Neural progenitor cell (in vitro differentiated cells): Measurements from ENCODE around the gene BPIFA1. TPM values are rescaled to one million over a fixed set of nuclear protein-coding genes. Genes with fewer than 3 reads are reported as not detected.

ENCODE experiments used
- DNase-seq: peaks from one replicate; pipeline ENCODE4 v3.0.0-alpha.2; 2016; ENCODE audit warnings: low spot score
- H2AFZ ChIP-seq: fragments of 200-600 bp; sonication (generic); replicated peaks from 2 replicates; pipeline ENCODE4 v1.6.1; 2016; ENCODE audit warnings: antibody characterized with exemption
- H3F3A ChIP-seq: fragments of 200-600 bp; sonication (generic); 2 replicates; pipeline ENCODE4 v1.6.1; 2016; ENCODE audit warnings: antibody characterized with exemption, low read depth
- H3K27ac ChIP-seq: fragments of 200-600 bp; sonication (generic); 2 replicates; pipeline ENCODE4 v1.5.1; 2016; ENCODE audit warnings: mild to moderate bottlenecking
- H3K27me3 ChIP-seq: fragments of 200-600 bp; sonication (generic); 2 replicates; pipeline ENCODE4 v1.6.1; 2016; ENCODE audit warnings: mild to moderate bottlenecking, moderate library complexity
- H3K36me3 ChIP-seq: fragments of 200-600 bp; sonication (generic); 2 replicates; pipeline ENCODE4 v1.5.1; 2016
- H3K4me1 ChIP-seq: fragments of 200-600 bp; sonication (generic); 2 replicates; pipeline ENCODE4 v1.6.1; 2016; ENCODE audit warnings: mixed run types
- H3K4me2 ChIP-seq: fragments of 200-600 bp; sonication (generic); 2 replicates; pipeline ENCODE4 v1.6.1; 2016
- H3K4me3 ChIP-seq: fragments of 200-600 bp; sonication (generic); 2 replicates; pipeline ENCODE4 v1.5.1; 2016
- H3K79me2 ChIP-seq: fragments of 200-600 bp; sonication (generic); 2 replicates; pipeline ENCODE4 v1.6.1; 2016; ENCODE audit warnings: low read depth
- H3K9ac ChIP-seq: fragments of 200-600 bp; sonication (generic); 2 replicates; pipeline ENCODE4 v1.6.1; 2016
- H3K9me3 ChIP-seq: fragments of 200-600 bp; sonication (generic); 2 replicates; pipeline ENCODE4 v1.5.1; 2016; ENCODE audit warnings: low read depth
- H4K20me1 ChIP-seq: fragments of 200-600 bp; sonication (generic); 2 replicates; pipeline ENCODE4 v1.6.1; 2016; ENCODE audit warnings: low read depth
- H3K27ac Mint-ChIP-seq: 3 replicates; pipeline ENCODE4 v1.8.0; 2021; ENCODE audit warnings: mixed read lengths
- H3K27me3 Mint-ChIP-seq: 2 replicates; pipeline ENCODE4 v1.8.0; 2022; ENCODE audit warnings: low read depth, mild to moderate bottlenecking, inconsistent platforms, moderate library complexity, mixed read lengths; ENCODE audit not compliant: insufficient read depth
- H3K36me3 Mint-ChIP-seq: 3 replicates; pipeline ENCODE4 v1.8.0; 2021; ENCODE audit warnings: mixed read lengths
- H3K4me1 Mint-ChIP-seq: 3 replicates; pipeline ENCODE4 v1.8.0; 2021; ENCODE audit warnings: mixed read lengths
- H3K4me3 Mint-ChIP-seq: 3 replicates; pipeline ENCODE4 v1.8.0; 2021; ENCODE audit warnings: mild to moderate bottlenecking, moderate library complexity, mixed read lengths
- H3K9me3 Mint-ChIP-seq: 3 replicates; pipeline ENCODE4 v1.8.0; 2020; ENCODE audit warnings: mixed read lengths
- EZH2 ChIP-seq: fragments of 200-600 bp; sonication (generic); IDR thresholded peaks from 2 replicates; pipeline ENCODE4 v1.6.1; 2017; ENCODE audit warnings: antibody characterized with exemption, mild to moderate bottlenecking, moderate library complexity
- EZH2phosphoT487 ChIP-seq: fragments of 200-600 bp; sonication (generic); IDR thresholded peaks from 2 replicates; pipeline ENCODE4 v1.6.1; 2017; ENCODE audit warnings: antibody characterized with exemption
- total RNA-seq: library from RNA; depleted of rRNA; stranded (reverse); fragments of >200 nt; gene quantifications from 2 replicates; pipeline ENCODE4 v1.2.3, GENCODE V29; 2015; ENCODE audit warnings: low replicate concordance
- TF ChIP-seq, protein P1 (sequence below): fragments of 200-600 bp; sonication (generic); IDR thresholded peaks from 2 replicates; pipeline ENCODE4 v1.5.1; 2017; ENCODE audit warnings: antibody characterized with exemption, mild to moderate bottlenecking

BPIFA1 gene
- total RNA-seq, 1 donor from 2014 or later = not detected

DNA sequence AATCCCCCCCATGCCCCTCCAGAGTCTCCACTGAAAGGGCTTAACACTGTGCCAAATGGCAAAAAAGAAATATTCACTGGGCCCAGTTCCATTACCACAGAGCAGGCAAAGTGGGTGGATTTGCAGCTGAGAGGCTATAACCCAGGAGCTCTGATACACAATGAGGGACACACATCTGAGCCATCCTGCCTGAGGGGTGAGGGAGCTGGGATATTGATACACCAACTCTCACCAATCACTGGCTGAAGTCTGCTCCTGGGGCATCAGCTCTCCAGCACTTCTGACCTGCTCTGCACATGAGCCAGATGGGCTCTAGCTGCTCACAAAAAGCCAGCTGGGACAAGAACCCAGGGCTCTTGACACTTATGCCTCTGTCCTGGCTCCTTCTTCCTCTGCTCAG is 52.1 kb downstream of the BPIFA1 start:
- Histone ChIP-seq H3K4me2 (no peak overlapping the region), H3K36me3 (no peaks in the 10 kb centered on the region), H4K20me1 (no peaks in the 10 kb centered on the region), H3K27me3 (no peaks in the 10 kb centered on the region), H3K79me2 (no peaks in the 10 kb centered on the region), H3K9ac (no peak overlapping the region), H3F3A (no peaks in the 10 kb centered on the region), H2AFZ (no peak overlapping the region), H3K9me3 (no peaks in the 10 kb centered on the region), H3K27ac (no peak overlapping the region), H3K4me1 (no peaks in the 10 kb centered on the region), H3K4me3 (no peak overlapping the region)
- Mint-ChIP-seq H3K27me3 (peaks cover 10% of the 10 kb centered on the region), H3K27ac (no peak overlapping the region), H3K4me1 (peaks cover 5% of the 10 kb centered on the region), H3K36me3 (no peaks in the 10 kb centered on the region), H3K4me3 (no peak overlapping the region), H3K9me3 (peaks cover 2% of the 10 kb centered on the region)
- no peak for DNase-seq
- TF ChIP-seq, protein P1, sequence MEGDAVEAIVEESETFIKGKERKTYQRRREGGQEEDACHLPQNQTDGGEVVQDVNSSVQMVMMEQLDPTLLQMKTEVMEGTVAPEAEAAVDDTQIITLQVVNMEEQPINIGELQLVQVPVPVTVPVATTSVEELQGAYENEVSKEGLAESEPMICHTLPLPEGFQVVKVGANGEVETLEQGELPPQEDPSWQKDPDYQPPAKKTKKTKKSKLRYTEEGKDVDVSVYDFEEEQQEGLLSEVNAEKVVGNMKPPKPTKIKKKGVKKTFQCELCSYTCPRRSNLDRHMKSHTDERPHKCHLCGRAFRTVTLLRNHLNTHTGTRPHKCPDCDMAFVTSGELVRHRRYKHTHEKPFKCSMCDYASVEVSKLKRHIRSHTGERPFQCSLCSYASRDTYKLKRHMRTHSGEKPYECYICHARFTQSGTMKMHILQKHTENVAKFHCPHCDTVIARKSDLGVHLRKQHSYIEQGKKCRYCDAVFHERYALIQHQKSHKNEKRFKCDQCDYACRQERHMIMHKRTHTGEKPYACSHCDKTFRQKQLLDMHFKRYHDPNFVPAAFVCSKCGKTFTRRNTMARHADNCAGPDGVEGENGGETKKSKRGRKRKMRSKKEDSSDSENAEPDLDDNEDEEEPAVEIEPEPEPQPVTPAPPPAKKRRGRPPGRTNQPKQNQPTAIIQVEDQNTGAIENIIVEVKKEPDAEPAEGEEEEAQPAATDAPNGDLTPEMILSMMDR = no peak
- TF ChIP-seq EZH2phosphoT487 (no peak), EZH2 (no peak)

DNA sequence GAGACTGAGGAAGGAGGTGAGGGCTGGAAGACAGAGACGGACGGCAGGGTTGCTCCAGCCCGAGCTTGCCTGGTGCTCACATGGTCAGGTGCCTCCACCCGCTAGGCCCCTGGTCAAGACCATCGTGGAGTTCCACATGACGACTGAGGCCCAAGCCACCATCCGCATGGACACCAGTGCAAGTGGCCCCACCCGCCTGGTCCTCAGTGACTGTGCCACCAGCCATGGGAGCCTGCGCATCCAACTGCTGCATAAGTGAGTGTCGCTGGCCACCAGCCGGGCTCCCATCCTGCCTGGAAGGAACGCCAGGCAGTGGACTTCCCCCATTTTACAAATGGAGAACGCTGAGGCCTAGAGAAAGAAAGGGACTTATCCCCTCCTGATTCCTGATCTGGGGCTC is 55.1 kb downstream of the BPIFA1 start:
- Mint-ChIP-seq H3K4me1 (no peaks in the 10 kb centered on the region), H3K27me3 (peaks cover 7% of the 10 kb centered on the region), H3K36me3 (no peaks in the 10 kb centered on the region), H3K27ac (no peak overlapping the region), H3K9me3 (peaks cover 2% of the 10 kb centered on the region), H3K4me3 (no peak overlapping the region)
- TF ChIP-seq, protein P1 = no peak
- TF ChIP-seq EZH2 (no peak), EZH2phosphoT487 (no peak)
- no peaks in the 10 kb centered on the region for H3F3A ChIP-seq
- no peaks in the 10 kb centered on the region for H3K9me3 ChIP-seq
- no peaks in the 10 kb centered on the region for H3K36me3 ChIP-seq
- no peak overlapping the region for H3K27ac ChIP-seq
- no peak overlapping the region for H3K4me2 ChIP-seq
- DNase-seq = no peak
- H3K4me3 ChIP-seq = no peak overlapping the region
- no peak overlapping the region for H2AFZ ChIP-seq
- H3K27me3 ChIP-seq = no peaks in the 10 kb centered on the region
- H3K9ac ChIP-seq = no peak overlapping the region
- H3K4me1 ChIP-seq = no peaks in the 10 kb centered on the region
- H3K79me2 ChIP-seq = no peaks in the 10 kb centered on the region
- no peaks in the 10 kb centered on the region for H4K20me1 ChIP-seq

DNA sequence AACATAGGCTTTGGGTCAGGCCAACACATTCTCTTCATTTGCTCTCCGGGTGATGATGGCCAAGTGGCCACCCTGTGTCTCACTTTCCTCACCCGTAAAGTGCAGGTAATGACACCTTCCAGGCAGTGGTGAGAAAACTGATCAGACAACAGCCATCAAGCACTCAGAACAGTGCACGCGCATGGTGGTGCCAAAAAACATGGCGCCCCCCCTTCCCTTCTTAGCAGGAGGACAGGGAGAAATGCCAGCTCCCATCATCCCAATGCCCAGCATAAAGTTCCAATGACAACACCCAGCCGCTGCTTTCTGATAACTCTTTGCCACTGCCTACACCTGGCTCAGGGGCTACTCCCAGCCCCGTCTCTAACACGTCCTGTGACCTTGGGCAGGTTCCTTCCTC is 55.6 kb downstream of the BPIFA1 start:
- Histone ChIP-seq H4K20me1 (no peaks in the 10 kb centered on the region), H2AFZ (no peak overlapping the region), H3K27ac (no peak overlapping the region), H3F3A (no peaks in the 10 kb centered on the region), H3K27me3 (peaks cover 5% of the 10 kb centered on the region), H3K36me3 (no peaks in the 10 kb centered on the region), H3K4me3 (no peak overlapping the region), H3K79me2 (no peaks in the 10 kb centered on the region), H3K4me2 (no peak overlapping the region), H3K9ac (no peak overlapping the region), H3K9me3 (no peaks in the 10 kb centered on the region), H3K4me1 (no peaks in the 10 kb centered on the region)
- no peaks in the 10 kb centered on the region for H3K4me1 Mint-ChIP-seq
- H3K9me3 Mint-ChIP-seq = peaks cover 2% of the 10 kb centered on the region
- DNase-seq = no peak
- no peak overlapping the region for H3K27ac Mint-ChIP-seq
- peaks cover 5% of the 10 kb centered on the region for H3K27me3 Mint-ChIP-seq
- H3K36me3 Mint-ChIP-seq = no peaks in the 10 kb centered on the region
- no peak overlapping the region for H3K4me3 Mint-ChIP-seq
- TF ChIP-seq, protein P1 = no peak
- TF ChIP-seq EZH2phosphoT487 (no peak), EZH2 (no peak)
